Spleen (tissue), 7 donors: Measurements from ENCODE around the gene DHDDS.

ENCODE experiments used
- CTCF ChIP-seq, 11 experiments: fragments of 200-600 bp in 7 of 11; fragments of 450-650 bp in 4 of 11; sonication (generic) in 4 of 11; IDR thresholded peaks in 8 of 11; conservative IDR thresholded peaks in 3 of 11; 1 replicate in 7 of 11; 2 replicates in 4 of 11; pipeline versions ENCODE4 v1.4.0 to v1.8.0; 2016 to 2021; ENCODE audit warnings: antibody characterized with exemption in 11 of 11, inconsistent platforms in 4 of 11, mild to moderate bottlenecking in 1 of 11
- POLR2A ChIP-seq, 3 donors: fragments of 450-650 bp; IDR thresholded peaks; one replicate each; pipeline ENCODE4 v1.5.1; 2017; ENCODE audit warnings: antibody characterized with exemption in 3 of 3, mild to moderate bottlenecking in 1 of 3
- donor health status: DM: no; HTN: no; CAD: no; lungs with moderate emphysema.
- donor health status: DM: no; HTN: no; CAD: no.
- donor health status: DM: no; HTN: no; CAD: no.

- TF ChIP-seq POLR2A (IDR thresholded peaks at IDR 0.05) (no peak), CTCF (IDR thresholded peaks at IDR 0.05 in 8 of 11, conservative IDR thresholded peaks at IDR 0.05 in 3 of 11) (no peak)
Measured at GRCh38 chr1:26429721-26430120, 2.4 kb upstream of the DHDDS start.
